Osteocyte (in vitro differentiated cells): ENCODE data around the gene RAB8A. TPM values are rescaled to one million over a fixed set of nuclear protein-coding genes. Genes with fewer than 3 reads are reported as not detected.

Source experiments
- DNase-seq: peaks from one replicate; pipeline ENCODE4 v3.0.0; 2021; ENCODE audit warnings: mixed read lengths; ENCODE audit not compliant: unreplicated experiment; ENCODE audit errors: extremely low spot score
- H3K27ac Mint-ChIP-seq: one replicate; pipeline ENCODE4 v1.8.0; 2021; ENCODE audit warnings: mild to moderate bottlenecking, mixed read lengths; ENCODE audit not compliant: unreplicated experiment
- H3K27me3 Mint-ChIP-seq: one replicate; pipeline ENCODE4 v1.8.0; 2021; ENCODE audit warnings: mixed read lengths; ENCODE audit not compliant: unreplicated experiment
- H3K36me3 Mint-ChIP-seq: one replicate; pipeline ENCODE4 v1.8.0; 2021; ENCODE audit warnings: mixed read lengths; ENCODE audit not compliant: unreplicated experiment
- H3K4me1 Mint-ChIP-seq: one replicate; pipeline ENCODE4 v1.8.0; 2021; ENCODE audit warnings: mixed read lengths; ENCODE audit not compliant: unreplicated experiment
- H3K4me3 Mint-ChIP-seq: one replicate; pipeline ENCODE4 v1.8.0; 2021; ENCODE audit warnings: mild to moderate bottlenecking, moderate library complexity, mixed read lengths; ENCODE audit not compliant: unreplicated experiment
- H3K9me3 Mint-ChIP-seq: one replicate; pipeline ENCODE4 v1.8.0; 2021; ENCODE audit warnings: mixed read lengths; ENCODE audit not compliant: unreplicated experiment
- total RNA-seq: library from RNA; stranded (reverse); gene quantifications from 2 replicates; pipeline ENCODE4 v1.2.1, GENCODE V29; 2021
- TF ChIP-seq, protein P1 (sequence below): fragments of 200-600 bp; sonication (generic); IDR thresholded peaks from 2 replicates; pipeline ENCODE4 v1.5.0; 2021; ENCODE audit warnings: antibody characterized with exemption, mild to moderate bottlenecking, moderate library complexity

The RAB8A gene
- total RNA-seq, 1 donor from 2014 or later: 61.1 TPM

DNA sequence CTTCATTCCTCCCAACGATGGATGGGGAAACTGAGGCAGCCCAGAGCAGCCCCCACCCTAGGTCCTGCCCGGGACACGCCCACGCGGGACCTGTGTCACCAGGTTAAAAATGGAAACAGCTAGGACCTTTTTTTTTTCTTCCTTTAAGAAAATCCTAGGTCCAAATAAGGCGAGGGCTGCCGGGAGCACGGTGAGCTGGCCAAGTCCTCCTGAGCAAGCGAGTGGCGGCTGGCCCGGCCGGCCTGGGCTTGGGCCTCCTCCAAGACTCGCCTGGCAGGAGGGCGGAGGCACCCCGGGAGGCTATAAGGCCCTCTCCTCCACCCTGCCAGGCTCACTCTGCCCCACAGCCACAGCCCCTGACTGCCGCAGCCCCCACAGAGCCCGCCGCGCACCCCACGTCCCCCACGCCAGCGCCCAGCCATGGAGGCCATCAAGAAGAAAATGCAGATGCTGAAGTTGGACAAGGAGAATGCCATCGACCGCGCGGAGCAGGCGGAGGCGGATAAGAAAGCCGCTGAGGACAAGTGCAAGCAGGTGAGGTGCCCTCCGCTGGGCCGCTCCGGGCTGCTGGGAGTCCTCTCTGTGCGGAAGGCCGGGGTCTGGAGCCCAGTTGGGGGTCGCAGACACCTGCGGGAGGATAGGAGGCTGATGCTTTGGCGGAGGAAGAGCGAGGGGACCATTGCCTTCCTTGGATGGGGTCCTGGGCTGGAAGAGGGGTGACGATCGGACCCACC is 44.3 kb upstream of the RAB8A start:
- no peak for DNase-seq
- TF ChIP-seq, protein P1, sequence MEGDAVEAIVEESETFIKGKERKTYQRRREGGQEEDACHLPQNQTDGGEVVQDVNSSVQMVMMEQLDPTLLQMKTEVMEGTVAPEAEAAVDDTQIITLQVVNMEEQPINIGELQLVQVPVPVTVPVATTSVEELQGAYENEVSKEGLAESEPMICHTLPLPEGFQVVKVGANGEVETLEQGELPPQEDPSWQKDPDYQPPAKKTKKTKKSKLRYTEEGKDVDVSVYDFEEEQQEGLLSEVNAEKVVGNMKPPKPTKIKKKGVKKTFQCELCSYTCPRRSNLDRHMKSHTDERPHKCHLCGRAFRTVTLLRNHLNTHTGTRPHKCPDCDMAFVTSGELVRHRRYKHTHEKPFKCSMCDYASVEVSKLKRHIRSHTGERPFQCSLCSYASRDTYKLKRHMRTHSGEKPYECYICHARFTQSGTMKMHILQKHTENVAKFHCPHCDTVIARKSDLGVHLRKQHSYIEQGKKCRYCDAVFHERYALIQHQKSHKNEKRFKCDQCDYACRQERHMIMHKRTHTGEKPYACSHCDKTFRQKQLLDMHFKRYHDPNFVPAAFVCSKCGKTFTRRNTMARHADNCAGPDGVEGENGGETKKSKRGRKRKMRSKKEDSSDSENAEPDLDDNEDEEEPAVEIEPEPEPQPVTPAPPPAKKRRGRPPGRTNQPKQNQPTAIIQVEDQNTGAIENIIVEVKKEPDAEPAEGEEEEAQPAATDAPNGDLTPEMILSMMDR: no peak

GRCh38 chr19:16068696-16069259 is 42.9 kb upstream of the RAB8A start:
- no peak overlapping the region for H3K4me3 Mint-ChIP-seq
- H3K4me1 Mint-ChIP-seq: peaks cover 39% of the 10 kb centered on the region
- H3K9me3 Mint-ChIP-seq: no peaks in the 10 kb centered on the region
- no peaks in the 10 kb centered on the region for H3K36me3 Mint-ChIP-seq
- H3K27ac Mint-ChIP-seq: no peak overlapping the region
- TF ChIP-seq, protein P1: no peak
- H3K27me3 Mint-ChIP-seq: no peaks in the 10 kb centered on the region
- DNase-seq: no peak

More for the DNA sequence above, 44.3 kb upstream of the RAB8A start:
- Mint-ChIP-seq H3K27ac (no peak overlapping the region), H3K27me3 (no peaks in the 10 kb centered on the region), H3K9me3 (no peaks in the 10 kb centered on the region), H3K36me3 (no peaks in the 10 kb centered on the region), H3K4me3 (no peak overlapping the region), H3K4me1 (peaks cover 45% of the 10 kb centered on the region)

GRCh38 chr19:16069813-16070365 is 41.8 kb upstream of the RAB8A start:
- Mint-ChIP-seq H3K4me1 (peaks cover 32% of the 10 kb centered on the region), H3K4me3 (no peak overlapping the region), H3K36me3 (no peaks in the 10 kb centered on the region), H3K27me3 (no peaks in the 10 kb centered on the region), H3K9me3 (no peaks in the 10 kb centered on the region), H3K27ac (no peak overlapping the region)
- no peak for DNase-seq
- TF ChIP-seq, protein P1: no peak

DNA sequence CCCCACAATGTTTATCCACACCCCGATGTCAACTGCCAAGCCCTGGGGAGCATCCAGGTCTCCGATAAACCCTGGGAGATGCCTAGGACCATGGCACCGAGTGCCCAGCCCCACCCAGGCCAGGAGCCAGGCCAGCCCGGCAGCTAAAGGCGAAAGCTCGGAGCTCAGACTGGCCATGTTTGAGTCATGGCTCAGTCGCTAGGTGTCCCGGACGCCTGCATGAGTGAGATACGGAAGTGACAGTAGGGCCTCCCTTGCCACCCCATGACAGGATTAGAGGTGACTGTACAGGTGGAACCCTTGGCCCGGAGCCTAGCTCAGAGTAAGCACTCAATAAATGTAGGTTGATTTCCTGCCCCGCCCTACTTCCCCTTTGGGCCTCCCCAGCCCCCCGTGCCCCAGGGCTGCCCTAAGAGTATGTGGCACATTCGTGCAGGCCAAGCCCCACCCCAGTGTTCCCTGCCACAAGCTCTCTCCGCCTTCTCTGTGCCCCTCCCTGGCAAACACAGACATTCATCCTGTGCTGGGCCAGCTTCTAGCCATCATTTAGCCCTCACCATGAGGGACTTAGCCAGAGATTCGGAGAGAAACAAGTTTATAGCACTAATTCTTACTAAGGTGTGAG is 41.2 kb upstream of the RAB8A start:
- Mint-ChIP-seq H3K27me3 (no peaks in the 10 kb centered on the region), H3K4me3 (no peak overlapping the region)

More for the DNA sequence above, 41.2 kb upstream of the RAB8A start:
- TF ChIP-seq, protein P1: no peak
- no peaks in the 10 kb centered on the region for H3K9me3 Mint-ChIP-seq
- DNase-seq: no peak
- H3K27ac Mint-ChIP-seq: no peak overlapping the region
- H3K36me3 Mint-ChIP-seq: no peaks in the 10 kb centered on the region
- peaks cover 28% of the 10 kb centered on the region for H3K4me1 Mint-ChIP-seq
